Thyroid gland (tissue), 4 donors: ENCODE data around the gene ALPL.

Experiments used
- CTCF ChIP-seq, 6 experiments: fragments of 200-600 bp in 3 of 6; fragments of 450-650 bp in 3 of 6; sonication (generic) in 3 of 6; IDR thresholded peaks; one replicate each; pipeline ENCODE4 v1.5.1; 2016 to 2019; ENCODE audit warnings: antibody characterized with exemption in 6 of 6, mild to moderate bottlenecking in 2 of 6, inconsistent platforms in 1 of 6, moderate library complexity in 1 of 6
- POLR2A ChIP-seq, 2 donors: fragments of 450-650 bp; IDR thresholded peaks; one replicate each; pipeline ENCODE4 v1.6.1; 2017; ENCODE audit warnings: antibody characterized with exemption in 2 of 2, mild to moderate bottlenecking in 2 of 2, moderate library complexity in 1 of 2

DNA sequence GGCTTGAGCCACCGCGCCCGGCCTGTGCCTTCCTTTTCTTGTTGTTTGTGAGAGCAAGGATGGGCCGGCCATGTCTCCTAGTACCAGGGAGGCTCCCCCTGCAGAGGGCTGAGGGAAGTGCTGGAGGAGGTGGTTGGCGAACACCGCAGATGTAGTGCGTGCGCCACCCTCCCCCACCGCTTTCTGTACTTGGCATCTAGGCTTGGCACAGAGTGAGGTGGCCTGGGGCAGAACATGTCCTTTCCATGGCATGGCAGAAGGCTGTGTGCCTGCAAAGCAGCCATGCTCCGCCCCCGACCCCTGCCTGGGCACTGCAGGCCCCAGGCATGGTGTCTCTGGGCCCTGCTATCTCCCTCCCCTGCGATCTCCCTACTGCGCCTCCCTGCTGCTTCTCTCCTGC lies 30.7 kb downstream of the ALPL start:
- TF ChIP-seq CTCF (IDR thresholded peaks at IDR 0.05) (no peak), POLR2A (IDR thresholded peaks at IDR 0.05) (no peak)
